Measurements from ENCODE around the gene TPK1.
A peak's percentile ranks its signal among the peaks of the same experiment; 100 is the strongest.

Gene TPK1

DNA sequence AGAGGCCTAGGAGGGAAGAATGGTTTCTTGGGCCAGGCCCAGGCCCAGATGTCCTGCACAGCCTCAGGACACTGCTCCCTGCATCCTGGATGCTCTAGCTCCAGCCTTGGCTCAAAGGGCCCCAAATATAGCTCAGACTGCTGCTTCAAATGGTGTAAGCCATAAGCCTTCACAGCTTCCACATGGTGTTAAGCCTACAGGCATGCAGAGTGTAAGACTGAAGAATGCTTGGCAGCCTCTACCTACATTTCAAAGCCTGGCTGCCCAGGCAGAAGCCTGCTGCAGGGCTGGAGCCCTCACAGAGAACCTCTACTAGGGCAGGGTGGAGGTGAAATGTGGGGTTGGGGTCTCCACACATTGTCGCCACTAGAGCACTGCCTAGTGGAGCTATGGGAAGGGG, 118.1 kb downstream of the TPK1 start:
- DNase-seq: no peak

DNA sequence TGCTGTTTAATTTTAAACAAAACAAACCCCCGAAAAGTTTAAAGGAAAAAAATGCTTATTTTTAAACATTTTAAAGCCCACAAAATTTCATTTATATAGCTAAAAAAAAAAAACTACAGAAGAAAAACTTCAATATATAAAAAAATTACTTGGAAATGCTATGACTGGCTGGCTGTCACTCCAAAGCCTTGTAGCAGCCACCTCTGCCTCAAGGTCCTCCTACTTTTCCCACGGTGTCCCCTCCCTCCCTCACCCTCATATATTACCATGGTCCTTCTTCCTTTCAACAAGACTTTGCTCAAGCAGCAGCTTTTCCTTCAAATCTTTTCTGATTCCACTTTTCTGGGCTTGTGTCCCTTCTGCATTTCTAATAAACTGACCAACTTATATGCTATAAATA, 122.0 kb downstream of the TPK1 start:
- DNase-seq: no peak

DNA sequence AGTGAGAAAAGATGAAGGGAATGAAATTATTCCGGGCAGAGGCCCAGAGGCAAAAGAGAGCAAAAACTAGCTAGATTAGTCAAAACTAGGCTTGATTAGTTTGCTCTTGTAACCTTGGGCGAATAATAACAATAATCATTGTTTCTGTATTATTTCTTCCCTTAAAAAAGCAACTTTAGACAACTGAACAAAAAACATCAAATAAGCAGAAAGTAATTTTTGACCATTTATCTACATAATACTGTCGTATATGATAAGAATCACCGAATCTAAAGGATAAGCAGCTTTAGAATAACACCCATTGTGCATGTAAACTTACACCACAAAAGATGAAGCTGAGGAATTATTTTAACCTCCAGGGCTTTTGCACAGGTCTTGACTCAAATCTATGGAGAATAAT, 125.1 kb downstream of the TPK1 start:
- no peak for DNase-seq

DNA sequence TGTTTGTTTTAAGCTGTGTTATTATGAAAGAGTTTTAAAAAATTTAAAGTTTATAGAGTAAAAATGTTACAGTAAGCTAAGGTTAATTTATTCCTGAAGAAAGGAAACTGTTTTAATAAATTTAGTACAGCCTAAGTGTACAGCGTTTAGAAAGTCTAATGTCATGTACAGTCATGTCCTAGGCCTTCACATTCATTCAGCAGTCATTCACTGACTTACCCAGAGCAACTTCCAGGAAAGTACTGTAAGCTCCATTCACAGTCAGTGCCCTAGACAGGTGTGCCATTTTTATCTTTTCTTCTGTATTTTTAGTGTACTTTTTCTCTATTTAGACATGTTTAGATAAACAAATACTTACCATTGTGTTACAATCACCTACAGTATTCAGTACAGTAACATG, 126.8 kb downstream of the TPK1 start:
- DNase-seq: no peak

GRCh38 chr7:144691240-144691639, 144.6 kb downstream of the TPK1 start:
- no peak for DNase-seq

GRCh38 chr7:144682581-144683280, 153.1 kb downstream of the TPK1 start:
- no peak for DNase-seq

- no peak for DNase-seq
Observed at GRCh38 chr7:144676492-144676891, 159.4 kb downstream of the TPK1 start.

DNA sequence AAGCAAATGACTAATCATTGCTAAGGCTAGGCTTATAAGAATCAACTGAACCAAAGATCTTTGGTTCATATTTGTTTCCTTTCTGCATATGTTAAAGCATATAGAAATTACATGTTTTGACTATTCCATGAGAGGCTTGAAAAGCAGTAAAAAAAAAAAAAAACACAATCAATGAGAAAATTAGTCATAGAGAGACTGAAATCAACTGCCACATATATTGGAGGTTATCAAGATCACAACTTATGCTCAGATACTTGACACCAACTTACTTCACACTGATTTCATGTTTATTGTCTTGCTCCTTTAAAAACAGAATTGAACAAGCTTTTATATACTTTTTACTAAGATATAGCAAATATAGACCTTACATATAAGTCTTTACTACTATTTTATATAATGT, 161.3 kb downstream of the TPK1 start:
- no peak for DNase-seq

DNA sequence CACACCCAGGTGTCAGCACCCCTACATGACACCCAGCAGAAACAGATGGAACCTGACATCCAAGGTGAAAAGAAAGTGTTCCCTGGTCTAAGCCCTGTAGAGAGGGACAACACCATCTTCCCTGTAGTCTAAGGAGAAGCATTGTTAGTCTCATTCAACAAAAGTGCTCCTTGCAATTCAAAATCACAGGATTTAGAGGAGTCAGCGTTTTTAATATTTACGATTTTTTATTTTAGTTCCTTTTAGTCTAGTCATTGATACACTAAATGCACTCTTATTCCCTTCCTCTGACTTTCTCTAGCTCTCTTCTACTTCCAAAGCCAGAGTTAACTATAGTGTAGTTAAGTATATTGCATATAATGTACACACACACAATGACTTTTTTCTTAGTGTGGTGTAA, 163.0 kb downstream of the TPK1 start:
- no peak for DNase-seq

DNA sequence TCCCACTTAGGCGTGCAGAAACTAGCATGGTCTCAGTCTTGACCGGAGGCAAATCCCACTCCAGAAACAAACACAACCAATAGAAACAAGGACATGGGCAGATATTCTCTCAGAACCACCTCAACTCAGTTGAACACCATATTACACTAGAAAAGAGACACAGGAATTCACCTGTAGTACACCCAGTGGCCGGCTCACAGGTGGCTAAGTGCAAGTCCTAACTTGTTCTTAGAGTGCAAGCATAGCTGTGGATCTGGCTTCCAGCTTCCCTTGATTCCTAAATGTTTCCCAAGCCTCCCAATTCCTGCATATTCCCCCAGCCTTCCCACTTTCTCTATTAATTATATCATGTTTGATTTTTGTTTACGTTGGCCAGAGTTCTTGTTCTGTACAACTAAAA, 164.4 kb downstream of the TPK1 start:
- DNase-seq: peak; percentile 11

DNA sequence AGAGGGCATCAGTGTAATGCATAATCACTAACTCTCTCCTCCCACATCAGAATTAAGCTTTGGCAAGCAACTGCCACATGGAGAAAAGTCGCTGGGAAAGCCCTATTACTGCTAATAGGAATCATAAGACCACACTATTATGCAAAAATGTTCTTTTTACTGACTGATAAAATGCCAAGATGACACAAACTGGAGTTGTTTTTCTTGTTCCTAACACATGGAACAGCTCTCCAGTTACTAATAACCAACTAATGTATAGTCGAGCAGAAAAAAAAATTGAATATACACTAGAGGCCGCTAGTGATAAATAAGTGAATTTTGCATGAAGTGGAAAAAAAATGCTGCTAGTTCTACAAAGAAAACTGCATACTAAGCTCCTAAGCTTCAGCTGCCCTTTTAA, 165.6 kb downstream of the TPK1 start:
- DNase-seq: peak; percentile 76

DNA sequence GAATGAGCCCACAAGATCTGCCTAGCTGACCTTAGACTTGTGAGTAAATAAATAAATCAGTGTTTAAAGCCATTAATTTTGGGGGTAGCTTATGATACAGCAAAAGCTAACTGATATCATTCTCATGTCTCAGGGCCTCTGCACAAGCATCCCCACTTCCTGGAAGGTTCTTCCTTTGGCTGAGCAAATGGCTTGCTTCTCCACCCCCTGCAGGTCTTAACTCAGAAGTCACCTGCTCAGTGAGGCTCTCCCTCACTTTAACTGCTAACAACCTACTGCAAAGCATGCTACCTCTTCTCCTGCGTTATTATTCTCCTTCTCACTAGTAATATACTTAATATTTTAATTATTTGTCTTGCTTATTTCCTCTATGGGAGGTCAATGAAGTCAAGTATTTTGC, 167.3 kb downstream of the TPK1 start:
- no peak for DNase-seq

DNA sequence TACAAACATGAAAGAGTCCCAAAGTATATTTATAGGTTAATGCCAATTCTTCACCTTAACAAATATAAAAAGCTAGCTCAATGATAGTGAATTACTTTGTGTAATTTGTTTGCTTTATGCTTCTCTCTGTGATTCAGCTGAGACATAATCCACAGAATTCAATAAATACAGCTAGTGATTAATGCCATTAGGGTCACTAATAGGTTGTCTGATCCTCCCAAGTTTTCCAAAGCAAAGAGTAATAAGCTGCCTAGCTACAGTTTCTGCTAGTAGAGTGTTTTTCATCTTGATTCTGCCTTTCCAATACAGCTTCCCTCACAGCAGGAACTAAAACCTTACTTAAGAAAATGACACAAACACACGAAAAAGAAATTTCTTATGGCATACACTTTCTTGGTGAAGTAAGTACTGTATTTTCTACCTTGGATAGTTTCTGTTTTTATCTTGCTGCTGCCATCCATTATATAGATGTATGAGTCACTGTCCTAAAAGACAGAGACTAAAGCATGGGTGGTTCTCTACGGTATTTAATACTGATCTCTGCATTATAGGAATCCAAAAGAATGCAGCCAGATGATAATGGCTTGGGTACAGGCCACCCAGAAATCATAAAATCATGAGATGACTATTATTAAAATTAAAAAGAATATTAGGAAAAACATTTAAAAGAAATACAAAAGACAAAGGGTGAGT, 170.0 kb downstream of the TPK1 start:
- no peak for DNase-seq

- DNase-seq: peak; percentile 25
Observed at GRCh38 chr7:144659211-144659610, 176.6 kb downstream of the TPK1 start.

GRCh38 chr7:144656965-144657517, 178.8 kb downstream of the TPK1 start:
- DNase-seq: no peak

- DNase-seq: no peak
Observed at GRCh38 chr7:144653449-144653848, 182.4 kb downstream of the TPK1 start.

GRCh38 chr7:144650439-144650838, 185.4 kb downstream of the TPK1 start:
- no peak for DNase-seq

- DNase-seq: no peak
Observed at GRCh38 chr7:144649120-144649519, 186.7 kb downstream of the TPK1 start.

- no peak for DNase-seq
Observed at GRCh38 chr7:144641389-144642044, 194.3 kb downstream of the TPK1 start.

- DNase-seq: no peak
Observed at GRCh38 chr7:144632724-144633123, 203.1 kb downstream of the TPK1 start.

GRCh38 chr7:144629598-144629997, 206.3 kb downstream of the TPK1 start:
- no peak for DNase-seq

DNA sequence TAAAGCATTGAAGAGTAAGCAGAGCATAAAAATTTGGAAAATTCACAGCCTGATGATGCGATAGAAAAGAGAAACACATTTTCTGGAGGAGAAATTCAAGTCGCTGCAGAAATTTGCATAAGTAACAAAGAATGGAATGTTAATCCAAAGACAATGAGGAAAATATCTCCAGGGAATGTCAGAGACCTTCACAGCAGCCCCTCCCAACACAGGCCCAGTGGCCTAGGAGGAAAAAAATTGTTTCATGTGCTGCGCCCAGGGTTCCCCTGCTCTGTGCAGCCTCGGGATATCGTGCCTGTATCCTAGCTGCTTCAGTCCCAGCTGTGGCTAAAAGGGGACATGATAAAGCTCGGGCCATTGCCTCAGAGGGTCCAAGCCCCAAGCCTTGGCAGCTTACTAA, 206.8 kb downstream of the TPK1 start:
- no peak for DNase-seq

DNA sequence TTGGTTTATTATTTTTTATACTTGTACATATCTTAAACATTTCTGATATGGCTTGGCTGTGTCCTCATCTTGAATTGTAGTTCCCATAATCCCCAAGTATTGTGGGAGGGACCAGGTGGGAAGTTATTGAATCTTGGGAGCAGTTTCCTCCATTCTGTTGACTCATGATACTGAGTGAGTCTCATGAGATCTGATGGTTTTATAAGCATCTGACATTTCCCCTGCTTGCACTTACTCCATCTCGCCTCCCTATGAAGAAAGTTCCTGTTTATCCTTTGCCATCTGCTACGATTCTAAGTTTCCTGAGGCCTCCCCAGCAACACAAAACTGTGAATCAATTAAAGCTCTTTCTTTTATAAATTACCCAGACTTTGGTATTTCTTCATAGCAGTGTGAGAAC, 207.7 kb downstream of the TPK1 start:
- DNase-seq: no peak

- DNase-seq: peak; percentile 40
Observed at GRCh38 chr7:144622745-144623144, 213.1 kb downstream of the TPK1 start.
